ENCODE results near the gene CGB7. TPM values are rescaled to one million over a fixed set of nuclear protein-coding genes. Genes with fewer than 3 reads are reported as not detected.

CGB7 gene
- total RNA-seq, 1 experiment from 2014 or later = 1.2 TPM

DNA sequence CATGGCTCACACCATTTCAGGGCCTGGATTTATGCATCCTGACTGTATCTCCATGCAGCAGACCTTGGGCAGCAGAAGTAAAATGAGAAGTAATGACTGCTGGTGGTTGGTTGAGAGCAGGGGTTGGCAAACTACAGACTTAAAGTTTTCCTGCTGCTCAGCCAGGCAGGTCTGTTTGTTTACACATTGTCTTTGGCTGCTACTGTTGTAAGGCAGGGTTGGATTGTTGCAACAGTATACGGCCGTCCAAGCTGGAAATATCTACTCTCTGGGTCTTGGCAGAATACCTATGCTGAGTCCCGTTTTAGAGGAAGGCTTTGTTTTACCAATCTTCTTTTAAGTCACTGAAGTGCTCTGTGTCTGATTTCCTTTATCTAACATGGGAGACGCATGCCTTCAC, 41.2 kb upstream of the CGB7 start:
- Mint-ChIP-seq H3K27ac (peak overlapping the region in 1 of 3 experiments; percentile 81; a peak in 2 of 7 replicates), H3K9me3 (no peaks in the 10 kb centered on the region), H3K4me3 (no peak overlapping the region), H3K4me1 (peaks cover 4 to 14% of the 10 kb centered on the region in 2 experiments; a peak in 2 of 4 replicates), H3K36me3 (ENCODE audit: insufficient read depth in 1 of 3, low read depth in 3 of 3) (peaks cover 38 to 84% (median 83%) of the 10 kb centered on the region in 3 experiments), H3K27me3 (ENCODE audit: low read depth) (no peaks in the 10 kb centered on the region)
- H3K56ac ChIP-seq (ENCODE audit: insufficient read length, low read depth, low read length) = no peak overlapping the region
- H2BK5ac ChIP-seq (ENCODE audit: insufficient read length, low read length) = no peak overlapping the region
- no peak overlapping the region for H3K18ac ChIP-seq (ENCODE audit: insufficient read length, low read depth, low read length)
- no peaks in the 10 kb centered on the region for H3K79me2 ChIP-seq (ENCODE audit: insufficient read depth, low read length)
- no peak overlapping the region for H4K8ac ChIP-seq (replicated peaks; ENCODE audit: insufficient read length, low read depth, low read length)
- no peak overlapping the region for H2BK120ac ChIP-seq (ENCODE audit: low read depth, low read length, poor library complexity, severe bottlenecking)
- H4K5ac ChIP-seq (ENCODE audit: insufficient read length, low read depth, low read length) = no peak overlapping the region
- no CpG with 5 or more reads among the region's 4 CpGs for WGBS (ENCODE audit: extremely low coverage, insufficient read length, low lambda C conversion rate)
- H4K20me1 ChIP-seq (ENCODE audit: control insufficient read depth, insufficient read depth, insufficient read length) = no peaks in the 10 kb centered on the region
- H2BK20ac ChIP-seq (ENCODE audit: low read depth, low read length, poor library complexity, severe bottlenecking) = no peak overlapping the region
- no peak overlapping the region for H3K27ac ChIP-seq (ENCODE audit: insufficient read length, low read depth, low read length)
- H3K4ac ChIP-seq (ENCODE audit: low read depth, low read length) = no peak overlapping the region
- no peak overlapping the region for H4K91ac ChIP-seq (ENCODE audit: insufficient read length, low read depth, low read length)
- TF ChIP-seq, protein P1, sequence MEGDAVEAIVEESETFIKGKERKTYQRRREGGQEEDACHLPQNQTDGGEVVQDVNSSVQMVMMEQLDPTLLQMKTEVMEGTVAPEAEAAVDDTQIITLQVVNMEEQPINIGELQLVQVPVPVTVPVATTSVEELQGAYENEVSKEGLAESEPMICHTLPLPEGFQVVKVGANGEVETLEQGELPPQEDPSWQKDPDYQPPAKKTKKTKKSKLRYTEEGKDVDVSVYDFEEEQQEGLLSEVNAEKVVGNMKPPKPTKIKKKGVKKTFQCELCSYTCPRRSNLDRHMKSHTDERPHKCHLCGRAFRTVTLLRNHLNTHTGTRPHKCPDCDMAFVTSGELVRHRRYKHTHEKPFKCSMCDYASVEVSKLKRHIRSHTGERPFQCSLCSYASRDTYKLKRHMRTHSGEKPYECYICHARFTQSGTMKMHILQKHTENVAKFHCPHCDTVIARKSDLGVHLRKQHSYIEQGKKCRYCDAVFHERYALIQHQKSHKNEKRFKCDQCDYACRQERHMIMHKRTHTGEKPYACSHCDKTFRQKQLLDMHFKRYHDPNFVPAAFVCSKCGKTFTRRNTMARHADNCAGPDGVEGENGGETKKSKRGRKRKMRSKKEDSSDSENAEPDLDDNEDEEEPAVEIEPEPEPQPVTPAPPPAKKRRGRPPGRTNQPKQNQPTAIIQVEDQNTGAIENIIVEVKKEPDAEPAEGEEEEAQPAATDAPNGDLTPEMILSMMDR (conservative IDR thresholded peaks at IDR 0.05) = no peak
- H2BK15ac ChIP-seq (ENCODE audit: low read depth, low read length) = no peak overlapping the region
- no peak for DNase-seq
- no peak overlapping the region for H3K9ac ChIP-seq (ENCODE audit: extremely low read depth, insufficient read length, low read length)
- no peaks in the 10 kb centered on the region for H3K4me1 ChIP-seq (ENCODE audit: insufficient read depth, low read length)
- H3K14ac ChIP-seq (ENCODE audit: insufficient read depth, low read length) = no peak overlapping the region
- no peaks in the 10 kb centered on the region for H3K27me3 ChIP-seq (ENCODE audit: insufficient read depth, low read length)
- no peaks in the 10 kb centered on the region for H3K79me1 ChIP-seq (ENCODE audit: insufficient read depth, low read depth, low read length, poor library complexity, severe bottlenecking)
- no peak overlapping the region for H2AFZ ChIP-seq (ENCODE audit: low read length)
- no peaks in the 10 kb centered on the region for H3K23me2 ChIP-seq (ENCODE audit: insufficient read length, low read depth, low read length, poor library complexity, severe bottlenecking)
- no peak overlapping the region for H2BK12ac ChIP-seq (ENCODE audit: insufficient read length, low read depth, low read length)
- H3K9me3 ChIP-seq (ENCODE audit: control insufficient read depth, low read depth, low read length) = no peaks in the 10 kb centered on the region
- H3K23ac ChIP-seq (ENCODE audit: insufficient read length, low read depth, low read length) = no peak overlapping the region
- H2AK5ac ChIP-seq (ENCODE audit: insufficient read length, low read length) = no peak overlapping the region
- no peak overlapping the region for H3K4me2 ChIP-seq (ENCODE audit: insufficient read depth, insufficient read length, low read length)
- H3T11ph ChIP-seq (ENCODE audit: low read length) = no peak overlapping the region

Data from H9 (cell line).